SK-N-SH (cell line): ENCODE data around the gene TTLL6. TPM values are rescaled to one million over a fixed set of nuclear protein-coding genes. Genes with fewer than 3 reads are reported as not detected.

Source experiments
- CTCF ChIA-PET: fragments of 300-600, 350-600 bp; formaldehyde crosslinking; extraction: SDS; loops from one replicate; lab custom pipeline; 2021; lab: Yijun Ruan, JAX
- POLR2A ChIA-PET: fragments of 350-600 bp; sonication (Branson Sonifier 250); formaldehyde crosslinking; extraction: SDS; loops from one replicate; lab custom pipeline; 2020; ENCODE audit warnings: antibody characterized with exemption, inconsistent platforms; lab: Yijun Ruan, JAX
- DNase-seq: peaks from one replicate; pipeline ENCODE4 v3.0.0; 2012
- H2AFZ ChIP-seq: fragments of 200-600 bp; sonication (generic); 2 replicates; pipeline ENCODE4 v1.8.1; 2016; ENCODE audit warnings: antibody characterized with exemption, mild to moderate bottlenecking, low read depth
- H3F3A ChIP-seq: fragments of 200-600 bp; sonication (generic); replicated peaks from 2 replicates; pipeline ENCODE3; 2016; ENCODE audit warnings: antibody characterized with exemption, mild to moderate bottlenecking; ENCODE audit not compliant: insufficient read depth
- H3K27ac ChIP-seq, 2 experiments: fragments of 200-500 bp in 1 of 2; fragments of 200-600 bp in 1 of 2; sonication (Bioruptor generic) in 1 of 2; sonication (generic), shearing (Covaris generic) in 1 of 2; 2 replicates each; pipeline versions ENCODE4 v1.5.1 to v1.6.1; 2014 to 2016; ENCODE audit warnings: low read depth in 2 of 2, inconsistent platforms in 1 of 2, low read length in 1 of 2, mild to moderate bottlenecking in 1 of 2, mixed read lengths in 1 of 2
- H3K27me3 ChIP-seq: fragments of 200-600 bp; sonication (generic), shearing (Covaris generic); 2 replicates; pipeline ENCODE4 v1.6.1; 2016; ENCODE audit warnings: mixed run types; ENCODE audit not compliant: insufficient read depth
- H3K36me3 ChIP-seq, 2 experiments: fragments of 200-500 bp in 1 of 2; fragments of 200-600 bp in 1 of 2; sonication (Bioruptor generic) in 1 of 2; sonication (generic) in 1 of 2; replicated peaks in 1 of 2; 2 replicates each; pipeline versions ENCODE3 to v1.5.1; 2014 to 2016; ENCODE audit warnings: low read length in 1 of 2, mild to moderate bottlenecking in 1 of 2; ENCODE audit not compliant: insufficient read depth in 2 of 2, control insufficient read depth in 1 of 2
- H3K4me1 ChIP-seq, 2 experiments: fragments of 200-500 bp in 1 of 2; fragments of 200-600 bp in 1 of 2; sonication (Bioruptor generic) in 1 of 2; sonication (generic), shearing (Covaris generic) in 1 of 2; 2 replicates each; pipeline versions ENCODE4 v1.5.1 to v1.6.1; 2014 to 2016; ENCODE audit warnings: low read depth in 1 of 2, low read length in 1 of 2, mixed run types in 1 of 2; ENCODE audit not compliant: insufficient read depth in 2 of 2, control insufficient read depth in 1 of 2
- H3K4me2 ChIP-seq: fragments of 200-600 bp; sonication (generic), shearing (Covaris generic); 2 replicates; pipeline ENCODE4 v1.6.1; 2017; ENCODE audit warnings: mixed run types
- H3K4me3 ChIP-seq, 2 experiments: fragments of 200-500 bp in 1 of 2; fragments of 200-600 bp in 1 of 2; sonication (Bioruptor generic) in 1 of 2; sonication (generic), shearing (Covaris generic) in 1 of 2; 2 replicates each; pipeline versions ENCODE4 v1.5.1 to v1.8.1; 2014 to 2016; ENCODE audit warnings: low read depth in 2 of 2, inconsistent platforms in 1 of 2, low read length in 1 of 2, mild to moderate bottlenecking in 1 of 2, mixed read lengths in 1 of 2, moderate library complexity in 1 of 2
- H3K79me2 ChIP-seq: fragments of 200-600 bp; sonication (generic); 2 replicates; pipeline ENCODE4 v1.8.1; 2017; ENCODE audit warnings: mild to moderate bottlenecking; ENCODE audit not compliant: insufficient read depth
- H3K9ac ChIP-seq: fragments of 200-600 bp; sonication (generic); 2 replicates; pipeline ENCODE4 v1.6.1; 2017; ENCODE audit warnings: mixed run types
- H3K9me2 ChIP-seq: fragments of 200-600 bp; sonication (generic); 2 replicates; pipeline ENCODE4 v1.6.1; 2017; ENCODE audit warnings: mixed run types
- H3K9me3 ChIP-seq: fragments of 200-600 bp; sonication (generic); 2 replicates; pipeline ENCODE4 v1.6.1; 2017; ENCODE audit warnings: mixed run types, mild to moderate bottlenecking, moderate library complexity
- H4K20me1 ChIP-seq: fragments of 200-600 bp; sonication (generic); 2 replicates; pipeline ENCODE4 v1.6.1; 2017; ENCODE audit warnings: mild to moderate bottlenecking, mixed run types; ENCODE audit not compliant: insufficient read depth
- CHD2 ChIP-seq: fragments of 150-350 bp; IDR thresholded peaks from 2 replicates; pipeline ENCODE4 v1.6.1; 2018; ENCODE audit warnings: low read length; ENCODE audit not compliant: partially characterized antibody
- ELF1 ChIP-seq: IDR thresholded peaks from 2 replicates; pipeline ENCODE4 v1.4.0; 2012
- EZH2phosphoT487 ChIP-seq: fragments of 200-600 bp; sonication (generic); IDR thresholded peaks from 2 replicates; pipeline ENCODE4 v1.6.1; 2017; ENCODE audit warnings: low read depth, mixed run types, mild to moderate bottlenecking, antibody characterized with exemption, moderate library complexity, borderline replicate concordance
- FOSL2 ChIP-seq: IDR thresholded peaks from 2 replicates; pipeline ENCODE4 v1.4.0; 2012; ENCODE audit warnings: low read depth, mild to moderate bottlenecking, moderate library complexity, borderline replicate concordance
- FOXJ3 ChIP-seq: sonication (generic); formaldehyde crosslinking; IDR thresholded peaks from 2 replicates; pipeline ENCODE4 v1.5.1; 2020; ENCODE audit warnings: mild to moderate bottlenecking, missing genetic modification reagents
- FOXM1 ChIP-seq: IDR thresholded peaks from 2 replicates; pipeline ENCODE4 v1.4.0; 2012; ENCODE audit warnings: low read depth, mild to moderate bottlenecking
- GABPA ChIP-seq: IDR thresholded peaks from 2 replicates; pipeline ENCODE4 v1.4.0; 2012; ENCODE audit warnings: low read depth, mild to moderate bottlenecking
- GATA2 ChIP-seq: sonication (generic); formaldehyde crosslinking; IDR thresholded peaks from 2 replicates; pipeline ENCODE4 v1.5.0; 2020; ENCODE audit warnings: mild to moderate bottlenecking, missing genetic modification reagents
- IRF3 ChIP-seq: fragments of 150-350 bp; IDR thresholded peaks from 2 replicates; pipeline ENCODE4 v1.6.1; 2016; ENCODE audit warnings: mild to moderate bottlenecking, low read depth, low read length
- JUND ChIP-seq: IDR thresholded peaks from 2 replicates; pipeline ENCODE4 v1.4.0; 2012
- MAX ChIP-seq: IDR thresholded peaks from 2 replicates; pipeline ENCODE4 v1.4.0; 2012; ENCODE audit warnings: low read depth
- MEF2A ChIP-seq: IDR thresholded peaks from 2 replicates; pipeline ENCODE4 v1.4.0; 2012; ENCODE audit warnings: low read depth, borderline replicate concordance
- NFIC ChIP-seq: IDR thresholded peaks from 2 replicates; pipeline ENCODE4 v1.4.0; 2012; ENCODE audit warnings: borderline replicate concordance
- NRF1 ChIP-seq: IDR thresholded peaks from 2 replicates; pipeline ENCODE4 v1.6.1; 2012; ENCODE audit warnings: low read depth, mild to moderate bottlenecking, low read length
- POLR2AphosphoS5 ChIP-seq: IDR thresholded peaks from 2 replicates; pipeline ENCODE4 v1.6.1; 2012; ENCODE audit warnings: low read depth, low read length
- RCOR1 ChIP-seq: fragments of 150-350 bp; IDR thresholded peaks from 2 replicates; pipeline ENCODE4 v1.6.1; 2017; ENCODE audit warnings: antibody characterized with exemption, low read length
- SIN3A ChIP-seq: IDR thresholded peaks from 2 replicates; pipeline ENCODE4 v1.6.1; 2012; ENCODE audit warnings: low read depth, mild to moderate bottlenecking, low read length, moderate library complexity, borderline replicate concordance
- SMC3 ChIP-seq: IDR thresholded peaks from 2 replicates; pipeline ENCODE4 v1.6.1; 2012; ENCODE audit warnings: low read depth, low read length, improper control_type of control experiment
- TCF12 ChIP-seq: IDR thresholded peaks from 2 replicates; pipeline ENCODE4 v1.4.0; 2012
- USF1 ChIP-seq: IDR thresholded peaks from 2 replicates; pipeline ENCODE4 v1.4.0; 2012; ENCODE audit warnings: low read depth, borderline replicate concordance
- USF2 ChIP-seq: fragments of 150-350 bp; IDR thresholded peaks from 2 replicates; pipeline ENCODE4 v1.6.1; 2017; ENCODE audit warnings: antibody characterized with exemption, low read length, low read depth, borderline replicate concordance
- YY1 ChIP-seq: IDR thresholded peaks from 2 replicates; pipeline ENCODE4 v1.4.0; 2012; ENCODE audit warnings: low read depth, mild to moderate bottlenecking
- ZBTB33 ChIP-seq: IDR thresholded peaks from 2 replicates; pipeline ENCODE4 v1.4.0; 2012; ENCODE audit warnings: low read depth, borderline replicate concordance
- WGBS: methylation state at CpG from one replicate; pipeline ENCODE4 v1.1.6; 2017; ENCODE audit warnings: low lambda C conversion rate; 5-methylcytosine and 5-hydroxymethylcytosine counted together
- polyA plus RNA-seq, 3 experiments: library from polyadenylated mRNA; depleted of rRNA; stranded (reverse); fragments of >200 nt; gene quantifications; 2 replicates each; pipeline ENCODE4 v1.2.3, GENCODE V29; 2012

Gene TTLL6
- polyA plus RNA-seq, 1 of the 3 experiments (the other 2 are of a cell fraction) = 3.1 TPM

- H3K27ac ChIP-seq = no peak overlapping the region
- no peaks in the 10 kb centered on the region for H3K36me3 ChIP-seq
- H3K79me2 ChIP-seq = no peaks in the 10 kb centered on the region
- ChIA-PET CTCF (interaction anchor here (1.4 kb wide), 1 partner anchor 102 kb away, joined by 3 read pairs; no protein-coding TSS in a partner anchor), POLR2A (no interaction called here)
- H3K4me2 ChIP-seq = no peak overlapping the region
- peaks cover 69% of the 10 kb centered on the region for H3K27me3 ChIP-seq
- no peaks in the 10 kb centered on the region for H3K4me1 ChIP-seq
- DNase-seq = no peak
- no peak for TF ChIP-seq FOSL2
- TF ChIP-seq MEF2A = no peak
- no peak for TF ChIP-seq MAX
- TF ChIP-seq ELF1 = no peak
- TF ChIP-seq FOXM1 = no peak
- no peak for TF ChIP-seq FOXJ3 (CRISPR knock-in tag)
- no peak overlapping the region for H2AFZ ChIP-seq
- H3K9me3 ChIP-seq = no peaks in the 10 kb centered on the region
- no peak overlapping the region for H3K9ac ChIP-seq
- H3K4me3 ChIP-seq = no peak overlapping the region
- no peaks in the 10 kb centered on the region for H3K9me2 ChIP-seq
- H3F3A ChIP-seq = no peaks in the 10 kb centered on the region
- 28% methylated on average over 3 of the region's 3 CpGs for WGBS
- no peaks in the 10 kb centered on the region for H4K20me1 ChIP-seq
Observed at GRCh38 chr17:48773245-48773644, 43.8 kb downstream of the TTLL6 start.

GRCh38 chr17:48770954-48771353 is 46.1 kb downstream of the TTLL6 start:
- Histone ChIP-seq H4K20me1 (no peaks in the 10 kb centered on the region), H3K27me3 (peaks cover 80% of the 10 kb centered on the region), H3F3A (no peaks in the 10 kb centered on the region), H3K9me2 (no peaks in the 10 kb centered on the region), H3K27ac (no peak overlapping the region), H3K4me1 (no peaks in the 10 kb centered on the region), H2AFZ (no peak overlapping the region), H3K4me2 (no peak overlapping the region), H3K4me3 (no peak overlapping the region), H3K9me3 (no peaks in the 10 kb centered on the region), H3K36me3 (no peaks in the 10 kb centered on the region), H3K9ac (no peak overlapping the region), H3K79me2 (no peaks in the 10 kb centered on the region)
- ChIA-PET POLR2A (no interaction called here), CTCF (interaction anchor here (0.6 to 1.5 kb wide), 2 partner anchors 46 to 432 kb away, joined by 3 read pairs; no protein-coding TSS in a partner anchor)
- WGBS = 19% methylated on average over 3 of the region's 3 CpGs
- no peak for DNase-seq
- TF ChIP-seq SIN3A = no peak
- no peak for TF ChIP-seq EZH2phosphoT487
- TF ChIP-seq USF2 = no peak
- TF ChIP-seq MEF2A = no peak
- TF ChIP-seq TCF12 = no peak
- TF ChIP-seq GABPA = no peak
- TF ChIP-seq SMC3 = no peak
- TF ChIP-seq CHD2 = no peak
- no peak for TF ChIP-seq ZBTB33
- TF ChIP-seq POLR2AphosphoS5 = no peak
- TF ChIP-seq JUND = no peak
- TF ChIP-seq GATA2 (CRISPR knock-in tag) = no peak
- TF ChIP-seq NRF1 = no peak
- no peak for TF ChIP-seq IRF3
- TF ChIP-seq MAX = no peak
- no peak for TF ChIP-seq USF1
- TF ChIP-seq NFIC = no peak
- no peak for TF ChIP-seq RCOR1
- TF ChIP-seq YY1 = no peak
